ENCODE data around the gene DIP2A.

DNA sequence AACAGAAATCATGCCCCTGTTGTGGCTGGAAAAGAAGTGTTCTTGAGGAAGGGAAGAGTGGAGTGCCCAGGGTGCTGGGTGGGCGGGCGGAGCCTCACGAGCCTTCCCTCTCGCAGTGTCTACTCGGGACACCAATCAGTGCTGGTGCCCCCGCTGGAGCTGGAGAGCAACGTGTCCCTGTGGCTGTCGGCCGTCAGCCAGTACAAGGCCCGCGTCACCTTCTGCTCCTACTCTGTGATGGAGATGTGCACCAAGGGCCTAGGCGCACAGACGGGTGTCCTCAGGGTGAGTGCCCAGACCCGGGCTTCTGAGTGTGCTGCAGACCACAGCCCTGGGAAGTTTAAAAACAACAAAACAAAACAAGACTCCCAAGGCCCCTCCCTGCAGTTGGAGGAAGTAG, 98.8 kb downstream of the DIP2A start:
- TF ChIP-seq, protein P1, sequence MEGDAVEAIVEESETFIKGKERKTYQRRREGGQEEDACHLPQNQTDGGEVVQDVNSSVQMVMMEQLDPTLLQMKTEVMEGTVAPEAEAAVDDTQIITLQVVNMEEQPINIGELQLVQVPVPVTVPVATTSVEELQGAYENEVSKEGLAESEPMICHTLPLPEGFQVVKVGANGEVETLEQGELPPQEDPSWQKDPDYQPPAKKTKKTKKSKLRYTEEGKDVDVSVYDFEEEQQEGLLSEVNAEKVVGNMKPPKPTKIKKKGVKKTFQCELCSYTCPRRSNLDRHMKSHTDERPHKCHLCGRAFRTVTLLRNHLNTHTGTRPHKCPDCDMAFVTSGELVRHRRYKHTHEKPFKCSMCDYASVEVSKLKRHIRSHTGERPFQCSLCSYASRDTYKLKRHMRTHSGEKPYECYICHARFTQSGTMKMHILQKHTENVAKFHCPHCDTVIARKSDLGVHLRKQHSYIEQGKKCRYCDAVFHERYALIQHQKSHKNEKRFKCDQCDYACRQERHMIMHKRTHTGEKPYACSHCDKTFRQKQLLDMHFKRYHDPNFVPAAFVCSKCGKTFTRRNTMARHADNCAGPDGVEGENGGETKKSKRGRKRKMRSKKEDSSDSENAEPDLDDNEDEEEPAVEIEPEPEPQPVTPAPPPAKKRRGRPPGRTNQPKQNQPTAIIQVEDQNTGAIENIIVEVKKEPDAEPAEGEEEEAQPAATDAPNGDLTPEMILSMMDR (optimal IDR thresholded peaks at IDR 0.05 in 1 of 3, IDR thresholded peaks at IDR 0.05 in 1 of 3, conservative IDR thresholded peaks at IDR 0.05 in 1 of 3; ENCODE audit: extremely low read depth in 1 of 3, insufficient read depth in 2 of 3, low read length in 3 of 3) = no peak
- no peak for TF ChIP-seq EZH2 (IDR thresholded peaks at IDR 0.05; ENCODE audit: low read length)

Data from keratinocyte (primary cell).